Stimulated activated CD4-positive, alpha-beta T cell treated with anti-CD3 and anti-CD28 coated beads, TNF-alpha, amount 100 ng/mL, for 1 hour (primary cell): ENCODE data around the gene UNC13B.
"Not testable (repeated sequence)": the region's sequence is repeated elsewhere in the genome, so short reads cannot be mapped to it uniquely, and the experiment has no call there.

Source experiments
- DNase-seq, 3 donors: peaks; one replicate each; pipeline ENCODE4 v3.0.0-alpha.2; 2020; ENCODE audit warnings: low read depth in 3 of 3, low spot score in 1 of 3

The UNC13B gene

DNA sequence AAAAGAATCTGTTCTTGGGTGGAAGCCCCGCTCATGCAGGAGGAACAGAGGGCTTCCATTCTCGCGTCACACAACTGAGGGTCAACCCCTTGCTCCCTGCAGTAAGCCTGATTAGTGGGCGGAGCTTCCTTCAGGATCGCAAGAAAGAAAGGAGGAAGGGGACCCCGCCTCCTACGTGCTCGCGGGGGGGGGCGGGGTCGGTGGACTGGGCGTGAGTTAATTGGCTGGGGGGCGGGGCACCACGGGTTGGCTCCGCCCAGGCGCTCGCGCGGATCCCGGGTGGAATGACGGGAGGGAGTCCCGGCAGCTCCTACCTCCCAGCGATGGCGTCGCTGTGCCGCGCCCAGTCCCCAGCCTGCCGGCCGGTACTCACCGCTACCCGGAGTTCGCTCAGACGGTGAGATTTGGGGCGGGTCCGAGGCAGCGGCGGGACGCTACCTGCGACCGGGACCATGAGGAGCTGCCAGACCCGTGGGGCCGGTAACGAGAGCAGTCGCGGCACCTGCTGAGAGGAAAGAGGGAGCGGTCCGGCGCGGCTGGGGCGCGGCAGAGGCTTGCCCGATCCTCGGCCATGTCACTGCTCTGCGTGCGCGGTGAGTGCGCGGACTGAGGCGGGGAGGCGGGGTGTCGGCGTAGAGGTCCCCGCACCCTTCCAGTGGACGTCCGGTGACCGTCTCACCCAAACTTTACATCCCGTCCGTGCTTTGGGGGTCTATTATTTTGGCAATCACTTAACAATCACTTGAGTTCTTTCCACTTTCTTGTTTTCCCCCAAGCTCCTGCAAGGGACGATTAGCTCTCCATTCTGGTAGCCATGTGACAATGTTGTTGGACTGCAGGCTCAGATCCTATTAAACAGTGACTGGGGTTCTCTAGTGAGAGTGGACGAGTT, at the start of gene UNC13B:
UNC13B (plus strand) TSS at position 297 of the 892 bp plus-strand sequence; CDS start at position 572, 275 bp downstream.
- peak; percentile 28 to 69 (median 54) for DNase-seq

DNA sequence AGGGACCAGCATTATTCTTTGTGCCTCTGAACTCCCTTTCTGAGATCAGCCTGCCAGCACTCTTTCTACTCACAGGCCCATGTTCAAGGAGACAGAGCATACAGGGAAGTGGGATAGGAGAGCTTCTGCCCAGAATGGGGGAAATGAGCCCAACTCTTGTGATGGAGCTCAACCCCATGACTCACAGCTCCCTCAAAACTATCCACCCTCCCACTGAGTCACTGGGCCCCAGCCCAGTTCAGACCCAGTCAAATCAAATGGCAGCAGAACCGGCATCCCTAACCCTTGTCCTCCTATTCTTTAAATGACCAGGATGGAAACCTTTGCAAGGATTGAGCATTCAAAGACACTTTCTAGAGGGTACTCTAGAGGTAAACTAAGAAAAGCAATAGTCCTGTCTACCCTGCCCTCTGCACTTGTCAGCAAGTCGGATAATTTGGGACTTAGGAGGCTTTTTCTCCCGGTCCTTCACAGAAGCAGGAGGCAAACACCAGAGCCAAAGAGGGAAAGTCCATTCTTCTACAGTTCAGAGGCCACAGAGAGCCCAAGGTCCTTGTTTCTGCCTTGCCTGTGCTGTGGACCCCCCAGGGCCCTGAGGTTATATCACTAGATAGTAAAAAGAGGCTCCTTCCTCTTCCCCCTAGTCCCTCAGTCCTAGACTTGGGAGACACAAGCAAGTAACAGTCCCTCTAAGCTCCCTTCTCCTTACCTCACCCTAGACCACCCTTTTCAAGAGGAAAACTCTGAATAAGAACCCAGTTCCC, 49.4 kb upstream of the UNC13B start:
- no peak for DNase-seq

DNA sequence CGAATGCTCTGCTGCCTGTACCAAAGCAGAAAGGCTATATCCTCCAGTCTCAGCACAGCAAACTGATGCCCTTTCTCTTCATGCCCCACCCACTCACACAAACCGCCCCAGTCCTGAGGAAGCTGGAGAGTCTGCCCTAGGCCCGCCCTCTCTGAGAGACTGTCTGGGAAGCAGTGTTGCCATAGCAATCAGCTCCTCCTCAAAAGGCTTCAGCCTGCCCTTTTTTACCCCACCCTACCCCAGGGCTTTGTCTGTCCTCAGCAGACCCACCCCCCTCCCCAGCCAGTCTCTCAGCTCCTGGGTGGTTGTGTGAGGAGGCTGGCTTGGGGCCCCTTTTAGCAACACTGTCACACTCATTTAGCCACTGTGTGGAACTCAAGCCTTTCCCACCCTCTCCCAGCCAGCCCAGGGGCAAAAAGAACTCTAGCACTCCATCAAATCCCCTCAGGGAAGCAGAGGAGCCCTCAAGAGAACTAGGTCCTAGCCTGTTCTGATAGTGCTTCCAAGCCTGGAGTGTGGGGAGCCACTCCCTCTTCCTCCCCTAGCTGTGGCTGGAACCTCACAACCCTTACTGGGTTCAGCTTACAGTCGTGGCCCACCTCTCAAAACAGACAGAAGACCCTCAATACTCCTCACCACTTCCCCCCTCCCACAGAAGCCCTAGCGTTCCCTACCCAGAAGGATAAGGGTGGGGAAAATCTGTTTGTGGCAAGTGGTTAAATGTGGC, 47.5 kb upstream of the UNC13B start:
- DNase-seq: peak; percentile 29 to 44 (median 34)

DNA sequence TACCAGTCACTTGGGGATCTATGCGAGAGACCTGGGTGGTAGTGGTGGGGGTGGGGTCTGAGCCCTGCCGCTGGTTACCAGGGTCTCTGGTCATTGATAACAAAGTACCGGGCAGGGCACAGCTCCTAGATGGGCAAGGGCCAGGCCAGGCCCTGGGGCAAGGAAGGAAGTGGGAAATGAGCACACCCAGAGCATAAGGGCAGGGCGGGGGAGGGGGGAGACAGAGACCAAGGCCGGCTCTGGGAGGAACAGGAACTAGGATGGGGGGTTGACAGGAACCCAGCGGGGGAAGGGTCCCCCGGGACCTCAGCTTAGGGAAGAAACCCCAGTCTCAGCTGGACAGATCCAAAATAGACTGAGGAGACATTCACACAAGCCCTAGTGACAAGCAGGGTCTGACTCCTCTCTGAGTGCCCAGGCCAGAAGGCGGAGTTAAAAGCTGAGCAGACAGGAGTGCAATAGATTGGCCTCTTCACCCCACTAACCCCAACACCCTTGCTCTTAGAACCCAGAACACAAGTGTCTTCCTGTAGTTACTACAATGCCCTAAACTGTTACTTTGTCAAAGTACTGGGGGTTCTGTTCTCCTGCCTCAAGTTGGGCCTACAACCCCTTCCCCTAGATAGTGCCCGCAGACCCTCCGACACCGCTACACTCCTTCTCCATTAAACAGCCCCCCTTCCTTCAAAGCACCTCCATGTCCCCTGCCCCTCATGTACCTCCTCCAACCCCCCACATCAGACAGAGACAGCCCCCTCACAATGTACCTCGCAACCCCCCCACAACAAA, 46.8 kb upstream of the UNC13B start:
- DNase-seq: no peak

DNA sequence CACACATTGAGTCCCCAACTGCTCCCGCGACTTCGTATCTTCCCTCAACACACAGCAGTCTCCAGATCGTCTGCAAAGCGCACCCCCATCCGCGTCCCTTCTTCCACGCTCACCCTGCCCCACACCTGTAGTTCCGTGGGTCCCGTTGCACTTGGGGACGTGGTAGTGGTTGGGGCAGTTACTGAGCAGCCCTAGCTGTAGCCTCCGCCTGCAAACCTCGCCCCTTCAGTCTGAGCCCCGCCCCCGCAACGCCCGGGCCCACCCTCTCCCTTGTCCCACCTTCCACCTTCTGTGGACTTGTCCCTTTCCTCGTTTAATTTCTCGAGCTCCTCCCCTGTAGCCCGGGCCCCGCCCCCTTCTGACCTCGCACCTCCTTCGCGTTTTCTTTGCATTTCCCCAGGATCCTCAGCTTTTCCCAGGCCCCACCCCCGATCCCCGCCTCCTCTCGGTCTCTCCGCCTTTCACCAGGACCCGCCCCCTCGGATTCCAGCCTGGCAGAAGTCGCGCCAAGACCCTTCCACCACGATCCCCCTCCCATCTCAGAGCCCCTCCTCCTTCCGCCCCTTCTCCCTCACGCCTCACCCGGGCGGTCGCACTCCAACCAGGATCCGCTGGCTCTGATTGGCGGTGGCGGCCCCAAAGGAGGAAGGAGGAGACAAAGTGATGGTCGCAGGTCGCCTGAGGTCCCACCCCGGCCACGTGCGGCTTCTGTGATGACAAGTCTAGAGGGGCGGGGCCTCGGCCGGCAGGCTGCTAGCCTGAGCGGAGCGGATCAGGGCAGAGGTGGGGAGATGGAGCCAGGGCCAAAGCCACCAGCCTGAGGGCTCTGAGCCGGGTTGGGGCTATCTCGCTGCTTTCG, 45.9 kb upstream of the UNC13B start, which contains the start of gene ATOSB:
ATOSB (minus strand) TSS at position 183 of the 859 bp plus-strand sequence. CDS start 7,588 bp downstream, outside the sequence.
- DNase-seq: peak; percentile 70 to 83 (median 74)

DNA sequence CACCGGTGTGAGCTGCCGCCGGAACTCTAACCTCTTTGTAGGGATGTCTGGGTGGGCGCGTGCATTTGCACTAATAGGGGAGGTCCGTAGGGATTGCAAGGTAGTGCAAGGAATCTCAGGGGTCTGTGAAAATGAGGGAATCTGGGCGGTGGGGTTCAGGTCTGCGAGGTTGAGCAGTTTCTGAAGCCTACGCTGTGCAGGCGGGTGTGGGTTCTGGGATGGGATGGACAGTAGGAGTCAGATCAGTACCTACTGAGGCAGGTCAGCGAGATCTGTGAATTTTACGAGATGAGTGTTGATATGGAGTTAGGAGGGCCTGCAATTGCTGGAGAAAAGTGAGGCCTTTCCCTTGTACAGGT, 45.3 kb upstream of the UNC13B start:
- DNase-seq: no peak

DNA sequence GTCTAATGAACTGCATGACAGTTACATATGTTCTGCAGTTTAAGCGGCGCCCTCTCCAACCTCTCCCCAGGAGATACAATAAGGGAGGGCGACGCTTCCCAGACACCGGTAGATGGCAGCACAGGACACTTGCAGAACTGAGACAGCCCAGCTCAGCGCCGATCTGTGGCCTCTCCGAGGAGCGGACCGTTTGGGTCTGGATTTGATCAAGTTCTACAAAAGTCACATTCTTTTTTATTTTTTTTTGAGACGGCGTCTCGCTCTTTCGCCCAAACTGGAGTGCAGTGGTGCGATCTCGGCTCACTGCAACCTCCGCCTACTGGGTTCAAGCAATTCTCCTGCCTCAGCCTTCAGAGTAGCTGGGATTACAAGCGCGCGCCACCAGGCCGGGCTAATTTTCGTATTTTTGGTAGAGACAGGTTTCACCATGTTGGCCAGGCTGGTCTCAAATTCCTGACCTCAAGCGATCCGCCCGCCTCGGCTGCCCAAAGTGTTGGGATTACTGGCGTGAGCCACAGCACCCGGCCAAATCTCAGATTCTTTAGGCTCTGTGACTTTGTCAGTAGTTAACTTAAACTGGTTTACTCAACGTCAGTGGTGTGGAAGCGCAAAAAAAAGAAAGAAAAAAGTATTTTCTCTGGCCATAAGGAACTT, 44.8 kb upstream of the UNC13B start:
- peak; percentile 58 to 77 (median 74) for DNase-seq

DNA sequence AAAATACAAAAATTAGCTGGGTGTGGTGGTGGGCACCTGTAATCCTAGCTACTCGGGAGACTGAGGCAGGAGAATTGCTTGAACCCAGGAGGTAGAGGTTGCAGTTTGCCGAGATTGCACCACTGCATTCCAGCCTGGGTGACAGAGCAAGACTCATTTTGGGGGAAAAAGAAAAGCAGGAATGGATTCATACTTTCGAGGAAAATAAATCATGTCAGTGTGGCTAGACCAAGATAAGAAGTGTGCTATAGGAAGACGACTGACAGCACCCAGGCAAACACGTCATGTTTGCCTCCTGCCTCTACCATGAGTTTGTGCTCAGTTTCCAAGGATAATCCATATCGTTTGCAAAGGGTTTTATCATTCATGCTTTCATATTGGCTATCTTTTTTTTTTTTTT, 26.9 kb upstream of the UNC13B start:
- DNase-seq: no peak

DNA sequence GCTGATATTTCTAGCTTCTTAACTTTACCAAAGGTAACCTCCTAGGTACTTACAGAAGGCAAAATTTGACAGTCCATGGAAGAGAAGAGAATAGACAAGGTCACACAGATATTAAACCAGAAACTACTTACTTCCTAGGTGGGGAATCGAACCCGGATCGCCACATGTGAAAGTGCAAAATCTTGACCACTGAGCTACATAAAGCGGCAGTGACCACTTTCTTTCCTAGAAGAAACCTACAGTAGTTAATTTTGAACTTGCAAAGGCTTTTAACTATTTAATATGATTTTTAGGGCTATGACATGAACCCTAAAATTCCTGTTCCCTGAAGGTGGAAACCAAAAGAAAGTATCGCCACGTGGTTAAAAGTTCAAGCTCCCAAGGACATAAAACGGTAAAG, 25.8 kb upstream of the UNC13B start:
- no peak for DNase-seq

DNA sequence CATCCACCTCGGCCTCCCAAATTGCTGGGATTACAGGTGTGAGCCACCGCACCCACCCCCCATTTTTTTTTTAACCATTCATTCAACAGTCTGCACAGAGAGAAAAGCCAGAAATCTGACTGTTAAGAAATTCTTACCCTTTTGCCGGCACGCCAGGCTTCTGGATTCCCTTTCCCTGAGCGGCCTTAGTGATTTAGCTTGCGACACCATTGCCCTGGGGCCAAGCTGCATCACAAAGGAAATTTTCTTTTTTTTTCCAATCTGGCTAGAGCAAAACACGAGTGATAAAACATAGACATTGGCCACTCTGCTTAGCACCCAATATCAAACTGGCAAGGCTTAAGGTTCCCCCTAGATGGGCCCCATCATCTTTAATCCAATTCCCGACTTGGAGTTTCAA, 24.9 kb upstream of the UNC13B start:
- DNase-seq: no peak

DNA sequence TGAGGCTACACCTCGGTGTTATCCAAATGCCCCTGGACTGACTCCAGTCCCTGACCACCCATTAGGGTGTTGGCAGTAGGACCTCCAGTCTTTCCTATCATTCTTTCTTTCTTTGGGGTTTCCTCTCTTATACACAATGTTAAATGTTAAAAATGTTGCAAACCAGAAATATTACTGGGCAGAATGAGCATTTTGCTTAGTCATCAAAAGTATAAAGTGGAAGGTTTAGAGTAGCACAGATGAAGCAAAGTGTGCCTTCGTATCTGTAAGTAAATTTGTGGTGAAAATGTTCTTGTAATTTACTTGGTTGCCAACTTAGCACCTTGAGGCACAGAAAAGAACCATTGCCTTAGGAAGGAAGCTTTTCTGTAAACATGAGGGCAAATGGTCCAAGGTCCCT, 21.7 kb upstream of the UNC13B start:
- DNase-seq: no peak

DNA sequence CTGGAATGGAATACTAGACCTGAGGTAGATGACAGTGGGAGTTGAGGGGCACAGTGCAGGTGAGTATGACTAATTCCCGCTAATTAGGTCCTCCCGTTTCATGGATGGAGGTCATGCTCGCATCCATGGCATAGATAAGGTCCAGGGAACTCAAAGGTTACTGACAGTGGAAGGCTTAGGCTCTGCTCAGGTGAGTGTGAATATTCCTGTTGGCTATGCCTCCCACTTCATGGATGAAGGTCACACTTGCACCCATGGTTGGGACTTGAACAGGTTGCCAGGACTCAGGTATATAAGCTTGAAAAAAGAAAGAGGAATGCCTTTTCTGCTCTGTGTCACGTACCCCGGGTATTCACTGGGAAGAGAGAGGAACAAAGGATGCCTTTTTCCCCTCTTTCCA, 19.8 kb upstream of the UNC13B start:
- DNase-seq: no peak

DNA sequence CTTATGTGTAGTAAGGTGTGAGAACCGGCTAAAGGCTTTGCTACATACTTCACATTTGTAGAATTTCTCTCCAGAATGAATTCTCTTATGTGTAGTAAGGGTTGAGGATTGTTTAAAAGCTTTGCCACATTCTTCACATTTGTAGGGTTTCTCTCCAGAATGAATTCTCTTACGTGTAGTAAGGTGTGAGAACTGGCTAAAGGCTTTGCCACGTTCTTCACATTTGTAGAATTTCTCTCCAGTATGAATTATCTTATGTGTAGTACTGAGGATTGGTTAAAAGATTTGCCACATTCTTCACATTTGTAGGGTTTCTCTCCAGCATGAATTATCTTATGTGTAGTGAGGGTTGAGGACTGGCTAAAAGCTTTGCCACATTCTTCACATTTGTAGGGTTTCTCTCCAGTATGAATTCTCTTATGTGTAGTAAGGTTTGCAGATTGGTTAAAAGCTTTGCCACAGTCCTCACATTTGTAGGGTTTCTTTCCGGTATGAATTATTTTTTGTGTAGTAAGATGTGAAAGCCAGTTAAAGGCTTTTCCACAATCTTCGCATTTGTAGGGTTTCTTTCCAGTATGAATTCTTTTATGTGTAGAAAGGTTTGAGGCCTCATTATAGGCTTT, 13.8 kb upstream of the UNC13B start:
- DNase-seq: not testable (repeated sequence)

DNA sequence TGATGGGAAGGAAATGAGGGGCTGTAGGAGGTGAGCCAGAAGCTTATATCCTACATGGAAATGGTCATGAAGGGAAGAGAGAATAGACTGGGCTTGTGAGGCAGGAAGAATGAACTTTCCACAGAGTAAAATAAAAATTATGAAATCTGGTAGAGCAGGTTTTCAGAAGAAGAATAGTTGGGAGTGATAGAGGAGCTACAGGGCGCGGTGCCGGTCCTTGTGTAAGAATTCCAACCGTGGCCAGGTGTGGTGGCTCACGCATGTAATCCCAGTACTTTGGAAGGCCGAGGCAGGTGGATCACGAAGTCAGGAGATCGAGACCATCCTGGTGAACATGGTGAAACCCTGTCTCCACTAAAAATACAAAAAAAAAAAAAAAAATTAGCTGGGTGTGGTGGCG, 8.9 kb upstream of the UNC13B start:
- no peak for DNase-seq

DNA sequence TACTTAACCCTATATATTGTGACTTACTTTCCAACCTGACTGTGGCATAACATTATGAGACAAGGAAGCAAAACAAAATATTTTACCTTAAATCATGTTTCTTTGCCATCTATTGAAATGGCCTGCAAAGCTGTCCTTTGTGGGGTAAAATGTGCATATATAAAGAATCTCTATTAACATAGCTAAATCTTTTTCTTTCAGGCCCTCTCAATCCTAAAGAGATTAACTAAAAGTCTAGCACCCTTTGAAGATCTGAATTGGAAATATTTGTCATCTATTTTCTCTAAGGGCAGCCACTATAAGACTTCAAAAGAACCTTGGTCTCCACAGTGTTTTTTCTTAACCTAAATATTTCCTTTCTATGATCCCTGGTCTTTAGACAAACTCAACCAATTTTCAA, 5.0 kb upstream of the UNC13B start:
- DNase-seq: no peak

DNA sequence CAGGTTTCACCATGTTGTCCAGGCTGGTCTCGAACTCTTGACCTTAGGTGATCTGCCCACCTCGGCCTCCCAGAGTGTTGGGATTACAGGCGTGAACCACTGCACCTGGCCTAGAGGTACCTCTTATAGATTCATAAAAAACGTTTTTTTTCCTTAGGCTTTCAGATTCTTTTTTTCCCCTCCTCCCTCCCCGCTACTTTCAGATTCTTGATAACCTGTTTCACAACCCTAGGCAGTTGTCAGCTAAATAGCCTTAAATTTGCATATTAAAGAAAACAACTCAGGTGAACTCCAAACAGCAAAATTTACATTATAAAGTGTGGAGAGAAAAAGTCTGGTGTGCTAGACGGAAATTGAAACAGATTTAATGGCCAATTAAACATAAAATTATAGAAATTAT, 4.0 kb upstream of the UNC13B start:
- not testable (repeated sequence) for DNase-seq

DNA sequence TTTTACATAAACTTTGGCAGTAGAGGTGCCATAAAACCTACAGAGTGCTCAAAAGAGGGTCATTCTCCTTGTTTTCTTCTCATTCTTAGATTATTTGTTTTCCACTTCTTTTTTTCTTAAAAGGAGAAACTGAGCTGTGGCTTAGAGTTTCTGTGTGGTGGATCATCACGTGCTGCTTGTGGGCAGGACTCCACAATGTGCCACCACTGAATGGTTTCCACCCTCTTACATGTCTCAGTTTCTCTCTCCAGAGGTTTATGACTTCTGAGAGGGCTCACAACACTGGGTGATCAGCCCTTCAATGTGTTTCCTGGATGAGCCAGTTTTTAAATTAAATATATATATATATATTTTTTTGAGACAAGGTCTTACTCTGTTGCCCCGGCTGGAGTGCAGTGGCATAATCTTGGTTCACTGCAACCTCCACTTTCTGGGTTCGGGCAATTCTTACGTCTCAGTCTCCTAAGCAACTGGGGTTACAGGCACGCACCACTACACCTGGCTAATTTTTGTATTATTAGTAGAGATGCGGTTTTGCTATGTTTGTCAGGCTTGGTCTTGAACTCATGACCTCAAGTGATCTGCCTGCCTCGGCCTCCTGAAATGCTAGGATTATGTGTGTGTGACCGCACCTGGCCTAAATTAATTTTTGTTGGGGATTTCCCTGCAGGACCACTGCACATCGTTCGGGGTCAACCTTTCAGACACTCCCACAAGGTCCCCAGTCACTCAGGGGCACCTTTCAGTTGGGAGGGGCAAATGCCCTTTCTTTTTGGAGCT, 3.1 kb upstream of the UNC13B start:
- DNase-seq: no peak
